ENCODE measurements around the gene EFHD1.
"Not testable (repeated sequence)": the region's sequence is repeated elsewhere in the genome, so short reads cannot be mapped to it uniquely, and the experiment has no call there.

EFHD1 gene

GRCh38 chr2:232632229-232632903 lies 1.0 kb upstream of the EFHD1 start:
- TF ChIP-seq NFRKB (IDR thresholded peaks at IDR 0.05) (no peak), L3MBTL2 (conservative IDR thresholded peaks at IDR 0.05) (no peak), CTBP1 (IDR thresholded peaks at IDR 0.05; ENCODE audit: borderline replicate concordance) (no peak), LEF1 (IDR thresholded peaks at IDR 0.05; ENCODE audit: borderline replicate concordance) (no peak), ARNT (IDR thresholded peaks at IDR 0.05) (no peak), FOXM1 (IDR thresholded peaks at IDR 0.05; ENCODE audit: borderline replicate concordance) (no peak), FOXA1 (IDR thresholded peaks at IDR 0.05) (no peak)
- POLR2A ChIA-PET, result interaction anchor here (1.1 to 2.3 kb wide), 5 partner anchors 8 to 65 kb away, joined by 3 to 11 read pairs (median 4); partner anchors contain the start of gene GIGYF2
- no peak for DNase-seq (ENCODE audit: extremely low spot score)
- CTCF ChIA-PET, result interaction anchor here (0.5 to 1.1 kb wide), 4 partner anchors 10 to 817 kb away, joined by 3 to 8 read pairs (median 4); no protein-coding TSS in a partner anchor

- ChIA-PET POLR2A (interaction anchor here (0.7 to 2.3 kb wide), 7 partner anchors 9 to 82 kb away, joined by 3 to 11 read pairs (median 4); partner anchors contain the start of genes EIF4E2, GIGYF2 and TIGD1), CTCF (interaction anchor here (0.6 to 1.1 kb wide), 3 partner anchors 9 to 816 kb away, joined by 3 to 4 read pairs (median 4); no protein-coding TSS in a partner anchor)
- DNase-seq (ENCODE audit: extremely low spot score), result no peak
- TF ChIP-seq ARNT (IDR thresholded peaks at IDR 0.05) (no peak), BHLHE40 (IDR thresholded peaks at IDR 0.05; ENCODE audit: borderline replicate concordance) (no peak), FOXA1 (IDR thresholded peaks at IDR 0.05) (no peak), SP1 (IDR thresholded peaks at IDR 0.05) (no peak), SUZ12 (IDR thresholded peaks at IDR 0.05) (no peak), L3MBTL2 (conservative IDR thresholded peaks at IDR 0.05) (no peak), ELF4 (IDR thresholded peaks at IDR 0.05) (no peak), FOXK2 (IDR thresholded peaks at IDR 0.05) (no peak), LEF1 (IDR thresholded peaks at IDR 0.05; ENCODE audit: borderline replicate concordance) (no peak), PKNOX1 (IDR thresholded peaks at IDR 0.05) (no peak), TARDBP (IDR thresholded peaks at IDR 0.05) (no peak), HDGF (IDR thresholded peaks at IDR 0.05; ENCODE audit: borderline replicate concordance) (no peak), NFRKB (IDR thresholded peaks at IDR 0.05) (no peak), FOXM1 (IDR thresholded peaks at IDR 0.05; ENCODE audit: borderline replicate concordance) (no peak), ZNF384 (IDR thresholded peaks at IDR 0.05) (no peak), CTBP1 (IDR thresholded peaks at IDR 0.05; ENCODE audit: borderline replicate concordance) (no peak)
Observed at GRCh38 chr2:232632904-232633412, 446 bp upstream of the EFHD1 start.

GRCh38 chr2:232634206-232635150 lies 1.1 kb downstream of the EFHD1 start:
- no peak for DNase-seq (ENCODE audit: extremely low spot score)
- POLR2A ChIA-PET, result interaction anchor here (1.2 to 2.3 kb wide), 3 partner anchors 10 to 18 kb away, joined by 4 to 11 read pairs (median 4); no protein-coding TSS in a partner anchor
- no peak for TF ChIP-seq PKNOX1 (IDR thresholded peaks at IDR 0.05)
- TF ChIP-seq SP1 (IDR thresholded peaks at IDR 0.05), result no peak
- TF ChIP-seq SUZ12 (IDR thresholded peaks at IDR 0.05), result no peak
- TF ChIP-seq HDGF (IDR thresholded peaks at IDR 0.05; ENCODE audit: borderline replicate concordance), result no peak
- no peak for TF ChIP-seq ARNT (IDR thresholded peaks at IDR 0.05)
- TF ChIP-seq CTBP1 (IDR thresholded peaks at IDR 0.05; ENCODE audit: borderline replicate concordance), result no peak
- TF ChIP-seq NFRKB (IDR thresholded peaks at IDR 0.05), result no peak
- no peak for TF ChIP-seq ELF4 (IDR thresholded peaks at IDR 0.05)
- no peak for TF ChIP-seq LEF1 (IDR thresholded peaks at IDR 0.05; ENCODE audit: borderline replicate concordance)
- TF ChIP-seq TARDBP (IDR thresholded peaks at IDR 0.05), result no peak
- no peak for TF ChIP-seq L3MBTL2 (conservative IDR thresholded peaks at IDR 0.05)
- TF ChIP-seq FOXK2 (IDR thresholded peaks at IDR 0.05), result no peak
- no peak for TF ChIP-seq ZNF384 (IDR thresholded peaks at IDR 0.05)
- no peak for TF ChIP-seq BHLHE40 (IDR thresholded peaks at IDR 0.05; ENCODE audit: borderline replicate concordance)
- CTCF ChIA-PET, result no interaction called here

- POLR2A ChIA-PET, result interaction anchor here (1.6 kb wide), 1 partner anchor 61 kb away, joined by 3 read pairs; the partner anchor contains the start of gene GIGYF2
- DNase-seq (ENCODE audit: extremely low spot score); CTCF ChIA-PET: not testable (repeated sequence)
Observed at GRCh38 chr2:232635376-232635775, 2.0 kb downstream of the EFHD1 start.

- TF ChIP-seq FOXK2 (IDR thresholded peaks at IDR 0.05) (no peak), LEF1 (IDR thresholded peaks at IDR 0.05; ENCODE audit: borderline replicate concordance) (no peak), ZNF384 (IDR thresholded peaks at IDR 0.05) (no peak)
- POLR2A ChIA-PET, result interaction anchor here (1.6 kb wide), 1 partner anchor 61 kb away, joined by 3 read pairs; the partner anchor contains the start of gene GIGYF2
- DNase-seq (ENCODE audit: extremely low spot score), result no peak
- CTCF ChIA-PET, result no interaction called here
Observed at GRCh38 chr2:232635820-232636219, 2.4 kb downstream of the EFHD1 start.

GRCh38 chr2:232636788-232637420 lies 3.5 kb downstream of the EFHD1 start:
- CTCF ChIA-PET, result no interaction called here
- TF ChIP-seq LEF1 (IDR thresholded peaks at IDR 0.05; ENCODE audit: borderline replicate concordance), result no peak
- TF ChIP-seq NFRKB (IDR thresholded peaks at IDR 0.05), result no peak
- no peak for TF ChIP-seq L3MBTL2 (conservative IDR thresholded peaks at IDR 0.05)
- TF ChIP-seq ELF4 (IDR thresholded peaks at IDR 0.05), result no peak
- TF ChIP-seq SP1 (IDR thresholded peaks at IDR 0.05), result no peak
- TF ChIP-seq ZNF384 (IDR thresholded peaks at IDR 0.05), result no peak
- TF ChIP-seq BHLHE40 (IDR thresholded peaks at IDR 0.05; ENCODE audit: borderline replicate concordance), result no peak
- no peak for TF ChIP-seq FOXK2 (IDR thresholded peaks at IDR 0.05)
- no peak for DNase-seq (ENCODE audit: extremely low spot score)
- POLR2A ChIA-PET, result interaction anchor here (1.6 kb wide), 1 partner anchor 60 kb away, joined by 3 read pairs; the partner anchor contains the start of gene GIGYF2
